ENCODE results near the gene CAMTA1.

DNA sequence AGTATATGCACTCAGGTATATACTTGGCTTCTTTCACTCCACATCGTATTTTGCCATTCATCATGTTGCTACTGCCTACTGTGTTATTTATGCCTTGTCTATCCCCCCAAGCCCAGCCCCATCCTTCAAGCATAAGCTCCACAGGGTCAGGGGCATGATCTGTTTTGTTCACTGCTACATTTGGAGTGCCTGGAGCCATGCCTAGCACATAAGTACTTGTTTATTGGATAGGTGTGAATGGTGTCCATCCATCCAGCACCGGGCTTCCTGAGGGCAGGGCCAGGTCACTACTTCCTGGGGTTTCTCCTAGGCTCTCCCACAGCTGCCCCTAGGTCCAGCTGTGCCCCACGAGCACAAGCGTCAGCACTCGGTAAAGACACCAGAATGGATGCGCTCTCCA, 696.8 kb downstream of the CAMTA1 start:
- TF ChIP-seq, protein P1, sequence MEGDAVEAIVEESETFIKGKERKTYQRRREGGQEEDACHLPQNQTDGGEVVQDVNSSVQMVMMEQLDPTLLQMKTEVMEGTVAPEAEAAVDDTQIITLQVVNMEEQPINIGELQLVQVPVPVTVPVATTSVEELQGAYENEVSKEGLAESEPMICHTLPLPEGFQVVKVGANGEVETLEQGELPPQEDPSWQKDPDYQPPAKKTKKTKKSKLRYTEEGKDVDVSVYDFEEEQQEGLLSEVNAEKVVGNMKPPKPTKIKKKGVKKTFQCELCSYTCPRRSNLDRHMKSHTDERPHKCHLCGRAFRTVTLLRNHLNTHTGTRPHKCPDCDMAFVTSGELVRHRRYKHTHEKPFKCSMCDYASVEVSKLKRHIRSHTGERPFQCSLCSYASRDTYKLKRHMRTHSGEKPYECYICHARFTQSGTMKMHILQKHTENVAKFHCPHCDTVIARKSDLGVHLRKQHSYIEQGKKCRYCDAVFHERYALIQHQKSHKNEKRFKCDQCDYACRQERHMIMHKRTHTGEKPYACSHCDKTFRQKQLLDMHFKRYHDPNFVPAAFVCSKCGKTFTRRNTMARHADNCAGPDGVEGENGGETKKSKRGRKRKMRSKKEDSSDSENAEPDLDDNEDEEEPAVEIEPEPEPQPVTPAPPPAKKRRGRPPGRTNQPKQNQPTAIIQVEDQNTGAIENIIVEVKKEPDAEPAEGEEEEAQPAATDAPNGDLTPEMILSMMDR (IDR thresholded peaks at IDR 0.05; ENCODE audit: low read depth, low read length, missing input control): no peak
- TF ChIP-seq, protein P2, sequence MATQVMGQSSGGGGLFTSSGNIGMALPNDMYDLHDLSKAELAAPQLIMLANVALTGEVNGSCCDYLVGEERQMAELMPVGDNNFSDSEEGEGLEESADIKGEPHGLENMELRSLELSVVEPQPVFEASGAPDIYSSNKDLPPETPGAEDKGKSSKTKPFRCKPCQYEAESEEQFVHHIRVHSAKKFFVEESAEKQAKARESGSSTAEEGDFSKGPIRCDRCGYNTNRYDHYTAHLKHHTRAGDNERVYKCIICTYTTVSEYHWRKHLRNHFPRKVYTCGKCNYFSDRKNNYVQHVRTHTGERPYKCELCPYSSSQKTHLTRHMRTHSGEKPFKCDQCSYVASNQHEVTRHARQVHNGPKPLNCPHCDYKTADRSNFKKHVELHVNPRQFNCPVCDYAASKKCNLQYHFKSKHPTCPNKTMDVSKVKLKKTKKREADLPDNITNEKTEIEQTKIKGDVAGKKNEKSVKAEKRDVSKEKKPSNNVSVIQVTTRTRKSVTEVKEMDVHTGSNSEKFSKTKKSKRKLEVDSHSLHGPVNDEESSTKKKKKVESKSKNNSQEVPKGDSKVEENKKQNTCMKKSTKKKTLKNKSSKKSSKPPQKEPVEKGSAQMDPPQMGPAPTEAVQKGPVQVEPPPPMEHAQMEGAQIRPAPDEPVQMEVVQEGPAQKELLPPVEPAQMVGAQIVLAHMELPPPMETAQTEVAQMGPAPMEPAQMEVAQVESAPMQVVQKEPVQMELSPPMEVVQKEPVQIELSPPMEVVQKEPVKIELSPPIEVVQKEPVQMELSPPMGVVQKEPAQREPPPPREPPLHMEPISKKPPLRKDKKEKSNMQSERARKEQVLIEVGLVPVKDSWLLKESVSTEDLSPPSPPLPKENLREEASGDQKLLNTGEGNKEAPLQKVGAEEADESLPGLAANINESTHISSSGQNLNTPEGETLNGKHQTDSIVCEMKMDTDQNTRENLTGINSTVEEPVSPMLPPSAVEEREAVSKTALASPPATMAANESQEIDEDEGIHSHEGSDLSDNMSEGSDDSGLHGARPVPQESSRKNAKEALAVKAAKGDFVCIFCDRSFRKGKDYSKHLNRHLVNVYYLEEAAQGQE (IDR thresholded peaks at IDR 0.05): no peak

Data from liver (tissue), 2 donors.